HG02678 (cell line): ENCODE data around the gene UBALD2.
"Not testable (repeated sequence)": the region's sequence is repeated elsewhere in the genome, so short reads cannot be mapped to it uniquely, and the experiment has no call there.

ENCODE experiments used
- ATAC-seq: cut with Tn5 transposase; IDR thresholded peaks from one replicate; pipeline ENCODE4 v1.9.1; 2021; ENCODE audit warnings: mild to moderate bottlenecking, moderate library complexity; ENCODE audit not compliant: unreplicated experiment

The UBALD2 gene

DNA sequence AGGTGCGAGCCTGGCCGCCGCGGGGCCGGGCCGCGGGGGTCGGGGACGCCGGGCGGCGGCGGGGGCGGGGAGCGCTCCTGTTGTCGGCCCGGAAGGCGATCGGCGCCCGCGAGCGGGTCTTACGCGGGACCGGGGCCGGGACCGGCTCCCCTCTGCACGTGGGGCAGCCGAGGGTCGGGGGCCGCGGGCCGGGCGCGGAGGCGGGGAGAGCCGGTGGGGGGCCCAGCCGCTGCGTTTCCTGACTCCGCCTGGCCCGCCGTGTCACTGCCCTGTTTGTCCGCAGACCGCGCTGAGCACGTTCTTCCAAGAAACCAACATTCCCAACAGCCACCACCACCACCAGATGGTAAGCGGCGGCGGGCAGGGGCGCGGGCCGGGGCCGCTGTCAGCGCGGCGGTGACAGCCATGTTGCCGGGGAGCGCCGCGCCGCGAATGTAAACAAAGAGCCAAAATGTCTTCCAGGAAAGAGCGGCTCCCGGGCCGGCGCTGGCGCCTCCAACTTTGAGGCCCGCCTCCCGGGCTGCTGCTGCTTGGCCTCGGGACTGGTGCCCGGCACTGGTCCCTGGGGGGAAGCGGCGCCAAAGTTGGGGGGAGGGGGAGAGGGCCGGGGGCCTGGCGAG lies 586 bp downstream of the UBALD2 start:
- no peak for ATAC-seq

DNA sequence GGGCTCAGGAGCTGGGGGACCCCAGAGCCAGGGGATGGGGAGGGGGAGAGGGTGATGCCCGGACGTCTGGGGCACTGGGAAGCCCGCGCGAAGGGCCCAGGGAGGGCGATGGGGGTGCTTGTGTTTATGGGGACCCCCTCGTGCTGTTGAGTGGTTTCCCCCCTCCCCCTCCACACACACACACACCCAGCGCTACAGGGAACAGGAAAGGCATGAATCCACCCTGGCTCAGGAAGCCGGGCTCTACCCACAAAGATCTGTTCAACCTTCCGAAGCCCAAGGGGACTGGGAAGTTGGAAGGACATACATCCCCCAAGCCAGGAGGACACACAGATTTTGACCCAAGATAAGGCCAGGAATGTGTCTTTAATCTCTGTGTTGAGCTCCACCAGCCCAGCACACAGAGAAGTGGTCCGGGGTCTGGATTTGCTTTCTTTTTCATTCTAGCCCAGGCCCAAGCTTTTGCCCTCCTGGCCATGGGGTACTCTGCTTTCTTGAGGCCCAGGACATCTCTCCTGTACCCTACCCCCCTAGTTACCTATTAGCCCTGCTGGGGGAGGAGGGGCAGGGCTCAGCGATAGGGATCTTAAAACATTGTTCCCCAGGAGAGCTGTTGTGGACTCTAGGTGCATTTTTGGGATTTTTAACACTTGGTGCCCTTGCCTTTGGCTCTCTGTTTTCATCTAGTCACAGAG lies 1.2 kb downstream of the UBALD2 start:
- ATAC-seq, result no peak

DNA sequence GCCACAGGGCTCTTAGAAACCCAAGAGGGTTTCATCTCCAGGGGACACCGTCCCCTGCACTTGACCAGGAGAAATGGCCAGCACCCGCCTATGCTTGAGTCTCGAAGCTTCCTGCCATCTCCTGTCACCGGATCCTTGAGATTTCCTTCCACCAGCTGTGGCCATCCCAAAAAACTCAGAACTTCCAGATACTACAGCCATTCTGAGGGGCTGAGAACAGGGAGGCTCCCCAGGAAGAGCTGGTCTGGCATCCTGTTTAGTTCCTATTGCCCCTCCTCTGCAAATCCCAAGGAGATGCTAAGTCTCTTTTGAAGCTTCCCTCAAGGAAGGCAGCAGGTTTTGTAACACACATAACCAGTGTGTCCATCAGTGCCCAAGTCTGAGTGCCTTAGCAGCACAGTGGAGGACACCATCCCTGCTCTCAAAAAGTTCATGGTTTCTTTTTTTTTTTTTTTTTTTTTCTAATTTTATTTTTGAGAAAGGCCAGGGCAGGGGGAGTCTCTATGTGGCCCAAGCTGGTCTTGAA lies 2.0 kb downstream of the UBALD2 start:
- ATAC-seq, result no peak

DNA sequence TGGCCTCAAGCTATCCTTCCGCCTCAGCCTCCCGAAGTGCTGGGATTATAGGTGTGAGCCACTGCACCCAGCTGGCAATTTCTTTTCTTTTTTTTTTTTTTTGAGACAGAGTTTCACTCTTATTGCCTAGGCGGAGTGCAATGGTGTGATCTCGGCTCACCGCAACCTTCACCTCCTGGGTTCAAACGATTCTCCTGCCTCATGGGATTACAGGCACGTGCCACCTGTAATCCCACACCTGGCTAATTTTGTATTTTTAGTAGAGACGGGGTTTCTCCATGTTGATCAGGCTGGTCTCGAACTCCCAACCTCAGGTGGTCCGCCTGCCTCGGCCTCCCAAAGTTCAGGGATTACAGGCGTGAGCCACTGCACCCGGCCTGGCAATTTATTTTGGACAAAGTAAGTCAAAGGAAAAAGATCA lies 2.4 kb downstream of the UBALD2 start:
- ATAC-seq, result not testable (repeated sequence)

DNA sequence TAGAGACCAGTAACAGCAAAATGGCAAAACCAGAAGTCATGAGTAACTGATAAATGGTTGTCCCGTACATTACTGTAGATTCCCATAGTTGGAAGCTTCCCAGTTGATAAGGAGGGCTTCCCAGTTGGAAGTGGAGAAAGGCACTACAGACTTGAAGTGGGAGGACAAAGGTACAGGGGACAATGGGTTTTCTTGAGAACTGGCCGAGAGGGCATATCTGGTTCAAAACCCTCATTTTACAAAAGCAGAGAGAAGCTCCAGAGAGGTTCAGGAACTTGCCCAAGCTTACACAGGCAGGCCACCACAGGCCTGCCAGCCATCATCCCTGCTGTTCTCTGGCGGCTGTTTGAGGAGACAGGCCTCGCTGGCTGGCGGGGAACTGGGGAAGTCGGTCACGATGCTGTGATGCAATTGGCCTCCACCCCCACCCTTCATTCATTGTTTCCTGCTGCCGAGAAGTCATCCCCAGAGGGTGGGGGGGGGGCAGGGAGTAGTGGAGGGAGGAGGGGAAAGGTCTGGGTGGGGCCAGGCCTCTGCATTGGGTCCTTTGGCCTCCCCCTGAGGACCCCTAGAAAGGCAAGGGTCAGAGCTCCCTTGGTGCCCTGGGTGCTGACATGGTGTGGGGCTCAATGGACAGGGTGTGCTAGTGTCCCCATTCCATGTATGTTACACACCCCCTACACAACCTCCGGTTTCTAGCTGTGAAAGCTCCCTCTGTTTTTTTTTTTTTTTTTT lies 3.0 kb downstream of the UBALD2 start:
- no peak for ATAC-seq

DNA sequence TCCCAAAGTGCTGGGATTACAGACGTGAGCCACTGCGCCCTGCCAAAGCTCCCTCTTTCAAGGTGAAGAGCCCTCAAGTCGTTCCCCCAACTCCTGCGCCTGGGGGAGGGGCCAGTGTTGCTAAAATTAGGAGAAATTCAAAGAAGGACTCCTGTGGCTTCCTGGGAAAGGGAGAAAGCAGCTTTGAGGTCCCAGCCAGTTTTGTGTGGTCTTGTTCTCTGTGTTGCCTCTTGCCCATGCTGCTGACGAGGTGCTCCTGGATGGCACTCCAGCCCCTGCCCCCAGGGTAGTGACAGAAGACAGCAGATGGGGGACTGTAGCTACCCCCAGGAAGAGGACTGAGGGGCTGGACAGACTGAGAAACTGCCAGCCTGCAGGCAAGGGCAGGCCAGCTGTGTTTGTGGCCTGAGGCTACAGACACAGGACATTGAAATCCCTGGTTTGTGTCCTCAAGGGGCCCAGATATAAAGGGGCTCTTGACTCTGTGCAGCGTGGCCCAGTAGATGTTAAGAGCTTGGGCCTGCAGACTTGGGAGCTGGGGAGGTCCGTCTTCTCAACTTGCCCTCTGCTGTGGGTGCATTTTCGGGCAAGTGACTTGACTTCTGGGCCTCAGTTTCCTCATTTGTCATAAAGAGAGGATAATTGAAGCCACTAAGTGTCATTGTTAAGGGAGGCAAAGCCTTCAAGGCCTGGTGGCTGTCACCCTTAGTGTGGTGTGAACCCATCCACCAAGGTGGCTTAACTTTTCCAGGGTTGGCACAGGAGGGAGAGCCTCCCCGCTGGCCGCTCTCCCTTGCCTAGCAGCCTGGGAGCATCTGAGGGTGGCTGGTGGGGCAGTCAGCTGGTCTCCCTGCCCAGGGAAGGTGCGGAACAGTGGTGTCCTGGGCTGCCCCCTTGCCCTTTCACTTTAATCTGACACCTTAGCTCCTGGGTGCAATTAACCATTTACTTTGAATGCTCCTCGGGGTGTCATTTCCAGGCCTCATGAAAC lies 4.1 kb downstream of the UBALD2 start:
- no peak for ATAC-seq

DNA sequence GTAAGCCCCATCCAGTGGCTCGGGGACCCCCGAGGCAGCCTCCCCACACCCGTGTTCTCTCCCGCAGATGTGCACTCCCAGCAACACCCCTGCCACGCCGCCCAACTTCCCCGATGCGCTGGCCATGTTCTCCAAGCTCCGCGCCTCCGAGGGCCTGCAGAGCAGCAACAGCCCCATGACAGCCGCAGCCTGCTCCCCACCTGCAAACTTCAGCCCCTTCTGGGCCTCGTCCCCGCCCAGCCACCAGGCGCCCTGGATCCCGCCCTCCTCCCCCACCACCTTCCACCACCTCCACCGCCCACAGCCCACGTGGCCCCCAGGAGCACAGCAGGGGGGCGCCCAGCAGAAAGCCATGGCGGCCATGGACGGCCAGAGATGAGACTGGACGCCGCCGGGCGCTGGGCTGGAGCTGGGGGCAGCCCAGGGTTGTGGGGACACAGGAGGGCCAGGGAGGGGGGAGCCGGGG lies 5.0 kb downstream of the UBALD2 start:
- no peak for ATAC-seq

DNA sequence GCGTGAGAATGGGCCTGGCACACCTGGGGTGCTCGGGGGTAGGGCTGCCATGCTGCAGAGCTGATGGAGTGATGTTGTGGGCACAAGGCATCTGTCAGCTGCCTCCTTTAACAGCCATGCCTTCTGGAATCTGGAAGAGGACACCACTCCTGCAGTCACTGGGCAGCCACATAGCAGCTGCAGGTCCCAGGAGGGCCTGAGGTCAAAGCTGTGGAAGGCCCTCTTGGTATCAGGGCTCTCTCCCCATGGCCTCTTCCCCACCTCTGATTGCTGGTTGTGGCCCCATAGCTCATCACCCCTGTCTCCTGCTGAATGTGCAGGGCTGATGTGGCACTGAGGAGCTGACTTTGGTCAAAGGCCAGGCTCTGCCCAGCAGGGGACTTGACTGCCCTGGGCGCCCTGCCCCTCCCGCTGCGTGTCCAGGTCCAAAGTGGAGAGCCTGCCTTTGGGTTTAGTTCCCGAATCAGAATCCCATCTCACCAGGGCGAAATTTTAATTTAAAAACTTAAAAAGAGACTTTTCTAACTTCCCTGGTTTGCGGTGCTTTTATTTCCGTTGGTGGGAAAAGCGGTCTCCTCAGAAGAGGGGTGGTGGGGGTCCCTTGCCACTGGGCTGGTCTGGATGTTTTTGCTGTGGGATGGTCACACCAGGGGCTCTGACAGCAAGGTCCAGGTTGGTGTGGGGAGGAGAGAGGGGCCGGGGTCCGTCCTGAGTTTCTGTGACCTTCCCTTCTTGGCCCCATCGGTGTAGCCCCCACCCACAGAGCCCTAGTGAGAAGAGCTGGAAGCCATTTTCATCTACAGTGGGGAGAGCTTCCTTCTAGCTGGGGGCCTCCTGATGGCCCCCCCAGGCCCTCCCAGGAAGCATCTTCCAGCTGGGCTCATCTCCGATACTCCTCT lies 5.9 kb downstream of the UBALD2 start:
- ATAC-seq, result no peak

DNA sequence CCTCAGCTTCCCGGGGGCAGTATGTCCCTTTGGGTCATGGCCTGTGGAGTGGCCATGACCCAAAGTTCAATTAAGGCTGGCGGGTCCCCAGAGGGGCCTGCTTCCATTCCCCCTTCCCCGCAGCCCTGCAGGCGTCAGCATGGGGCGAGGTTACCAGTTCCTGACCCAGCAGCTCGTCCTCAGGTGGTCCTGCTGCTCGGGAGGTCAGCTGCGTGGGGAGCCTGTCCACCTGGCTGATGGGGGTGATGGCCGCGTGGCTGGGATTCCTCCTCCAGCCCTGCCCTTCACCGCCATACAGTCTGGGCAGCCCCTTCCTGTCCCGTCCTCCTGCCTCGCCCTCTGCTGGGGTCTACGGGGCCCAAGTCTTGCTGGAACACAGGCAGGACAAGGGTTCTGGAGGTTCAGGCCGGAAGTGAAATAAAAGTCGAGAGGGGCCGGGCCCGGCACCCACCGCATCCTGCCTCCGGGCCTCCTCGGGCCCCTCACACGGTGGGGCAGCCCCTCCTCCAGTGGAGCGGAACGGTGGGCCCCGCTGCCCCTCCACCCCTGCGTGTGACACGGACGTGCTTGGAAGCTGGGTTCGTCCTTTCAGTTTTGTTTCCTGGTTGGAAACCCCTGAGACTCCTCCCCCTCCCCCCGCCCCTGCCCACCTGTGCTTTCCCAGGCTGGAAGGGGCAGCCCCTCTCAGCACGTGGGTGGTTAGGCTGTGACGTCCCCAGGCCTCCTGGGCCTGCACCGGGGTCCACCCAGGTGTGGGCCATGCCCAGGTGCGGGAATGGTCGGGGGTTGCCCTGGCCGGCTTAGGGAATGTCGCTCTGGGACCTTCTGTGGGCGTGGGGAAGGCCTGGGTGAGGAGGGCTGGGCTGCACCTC lies 6.8 kb downstream of the UBALD2 start:
- ATAC-seq, result peak; percentile 55

DNA sequence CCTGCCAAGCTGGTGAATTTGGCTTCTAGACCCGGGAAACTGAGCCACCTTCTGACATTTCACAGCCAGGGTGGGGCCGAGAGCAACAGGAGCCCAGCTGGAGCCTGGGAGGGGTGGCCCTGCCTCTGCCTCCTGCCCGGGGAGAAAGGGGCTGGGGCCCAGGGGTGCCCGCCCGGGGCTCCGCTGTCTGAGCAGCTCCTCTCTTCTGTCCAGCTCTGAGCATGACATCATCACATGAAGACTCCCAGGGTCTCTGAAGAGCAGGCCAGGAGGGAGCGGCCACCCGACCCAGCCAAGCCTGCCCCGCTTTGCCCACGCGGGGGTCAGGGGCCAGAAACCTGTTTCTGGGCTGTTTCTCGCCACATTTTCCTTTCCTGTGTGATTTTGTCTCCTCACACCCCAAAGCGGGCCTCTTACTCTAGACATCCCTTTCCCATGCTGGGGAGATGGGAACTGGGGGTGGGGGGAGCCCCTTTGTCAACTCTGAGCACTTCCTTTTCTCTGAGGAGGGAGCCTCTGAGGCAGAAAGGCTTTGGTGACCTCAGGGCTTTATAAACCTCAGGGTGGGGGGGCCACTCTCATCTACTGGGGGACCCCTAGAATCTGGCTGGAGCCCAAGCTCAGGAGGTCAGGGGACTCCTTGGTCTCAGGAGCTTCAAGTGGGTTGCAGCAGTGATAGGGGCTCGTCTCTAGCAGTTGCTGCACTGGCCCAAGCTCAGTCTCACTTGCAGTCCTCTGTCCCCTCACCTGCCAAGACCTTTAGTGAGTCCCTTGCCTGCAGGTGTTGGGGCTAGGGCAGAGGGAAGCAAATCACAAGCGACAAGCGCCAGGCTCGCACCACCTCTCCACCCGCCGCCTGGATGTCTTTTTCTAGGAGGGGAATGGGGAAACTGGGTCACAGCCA lies 7.6 kb downstream of the UBALD2 start:
- ATAC-seq, result peak; percentile 5

DNA sequence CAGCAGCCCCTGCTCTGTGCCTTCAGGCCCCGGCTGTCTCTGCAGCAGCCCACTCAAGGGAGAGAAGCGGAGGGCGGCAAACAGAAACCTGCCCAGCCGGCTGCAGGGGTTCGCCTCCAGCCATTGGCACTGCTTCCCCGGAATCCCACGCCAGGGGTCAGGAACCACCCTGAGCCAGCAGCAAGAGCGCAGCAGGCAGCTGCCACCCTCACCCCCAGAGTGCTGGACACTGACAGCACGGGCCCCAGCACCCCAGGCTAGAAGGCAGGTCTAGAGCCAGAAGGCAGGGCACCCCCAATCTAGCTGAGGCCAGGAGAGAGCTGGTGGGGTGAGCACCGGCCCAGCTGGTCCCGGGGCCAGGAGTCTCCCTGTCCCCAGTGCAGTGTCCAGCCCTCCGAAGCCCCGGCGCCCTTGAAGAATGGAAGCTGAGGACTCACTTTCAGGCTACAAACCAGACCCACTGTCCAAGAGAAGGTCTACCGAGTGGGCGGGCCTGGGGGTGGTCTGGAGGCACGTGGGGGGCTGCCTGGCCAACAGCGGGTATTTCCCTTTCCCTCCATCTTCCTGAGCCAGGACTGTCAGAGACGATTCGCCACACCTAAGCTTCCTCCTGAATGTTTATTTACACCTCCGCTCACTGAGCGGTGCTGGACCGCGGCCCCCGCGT lies 8.4 kb downstream of the UBALD2 start:
- ATAC-seq, result no peak

DNA sequence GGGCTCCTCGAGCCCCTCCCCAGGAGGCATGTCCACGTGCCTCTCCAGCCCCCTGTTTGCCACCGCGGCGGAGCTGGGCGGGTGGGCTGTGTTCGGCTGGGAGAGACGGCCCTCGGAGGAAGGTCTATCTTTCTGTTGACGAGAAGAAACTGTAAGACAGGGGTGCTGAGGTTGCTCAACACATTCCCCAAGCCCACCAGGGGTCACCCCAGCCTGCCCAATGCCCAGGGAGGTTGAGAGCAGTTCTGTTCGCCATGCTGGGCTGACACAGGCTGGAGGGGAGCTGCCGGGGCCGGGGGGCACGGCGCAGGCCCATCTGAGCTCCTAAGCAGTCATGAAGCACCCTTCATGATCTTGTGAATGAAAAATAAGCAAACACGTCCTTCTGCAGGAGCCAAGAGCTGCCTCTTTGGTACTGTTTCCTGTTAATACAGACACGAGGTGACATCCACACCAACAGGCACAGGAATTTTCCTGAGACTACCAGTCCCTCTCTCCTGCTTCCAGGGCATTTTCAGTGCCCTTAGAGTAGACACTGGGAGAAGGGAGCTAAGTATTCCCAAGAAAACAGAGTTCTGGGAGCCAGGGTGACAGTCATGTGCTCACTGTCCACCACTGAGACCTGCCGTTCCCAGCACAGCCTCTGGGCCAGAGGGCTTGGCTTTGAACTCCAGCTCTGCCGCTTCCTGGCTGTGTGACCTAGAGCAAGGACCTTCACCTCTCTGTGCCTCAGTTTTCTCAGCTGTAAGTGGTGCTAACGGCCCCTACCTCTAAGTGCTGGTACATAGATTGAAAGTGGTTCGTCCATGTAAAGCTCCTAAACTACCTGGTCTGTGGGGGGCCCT lies 9.2 kb downstream of the UBALD2 start:
- no peak for ATAC-seq

DNA sequence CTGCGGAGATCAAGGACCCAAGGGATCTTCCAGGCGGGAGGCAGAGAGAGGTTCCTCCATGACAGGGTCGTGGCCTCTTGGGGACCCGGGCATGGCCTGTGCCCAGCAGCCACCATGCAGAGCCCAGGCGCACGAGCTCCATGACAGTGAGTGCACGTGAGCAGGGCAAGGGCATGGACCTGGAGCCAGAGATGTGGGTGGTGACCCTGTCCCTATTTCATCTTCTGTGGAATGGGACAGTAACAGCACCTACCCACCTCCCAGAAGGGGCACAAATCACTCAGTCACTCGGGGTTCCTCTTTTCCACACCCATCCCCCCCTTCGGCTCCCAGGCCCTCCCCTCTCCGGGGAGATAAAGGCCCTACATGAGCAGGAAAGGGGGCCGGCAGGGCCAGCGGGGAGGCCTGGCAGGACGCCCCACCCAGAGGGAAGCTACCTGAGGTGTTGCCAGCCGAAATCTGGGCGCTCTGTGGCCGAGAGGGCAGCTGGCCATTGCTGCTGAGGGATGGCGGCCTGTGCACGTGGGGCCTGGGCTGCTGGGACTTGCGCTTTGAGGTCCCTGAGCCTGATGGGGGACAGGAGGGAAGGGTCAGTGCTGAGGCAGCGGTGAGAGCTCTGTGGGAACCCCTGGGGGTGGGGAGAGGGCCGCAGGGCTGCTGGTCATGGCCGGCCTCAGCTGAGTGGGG lies 10.4 kb downstream of the UBALD2 start:
- no peak for ATAC-seq

DNA sequence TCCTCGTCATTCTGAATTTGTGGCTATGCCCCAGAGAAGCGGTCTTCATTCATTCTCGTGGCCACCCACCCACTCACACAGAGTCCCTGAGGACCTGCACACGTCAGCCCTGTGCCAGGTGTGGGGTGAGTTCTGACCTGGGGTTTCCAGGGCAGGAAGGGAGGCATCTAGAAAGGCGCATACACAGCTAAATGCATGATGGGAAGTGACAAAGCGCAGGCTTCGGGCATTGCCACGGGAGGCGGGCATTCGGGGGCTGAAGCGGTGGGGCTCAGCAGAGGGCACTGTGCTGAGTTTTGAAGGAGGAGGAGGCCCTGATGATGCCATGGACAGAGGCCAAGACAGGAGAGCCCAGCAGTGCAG lies 10.9 kb downstream of the UBALD2 start:
- no peak for ATAC-seq

DNA sequence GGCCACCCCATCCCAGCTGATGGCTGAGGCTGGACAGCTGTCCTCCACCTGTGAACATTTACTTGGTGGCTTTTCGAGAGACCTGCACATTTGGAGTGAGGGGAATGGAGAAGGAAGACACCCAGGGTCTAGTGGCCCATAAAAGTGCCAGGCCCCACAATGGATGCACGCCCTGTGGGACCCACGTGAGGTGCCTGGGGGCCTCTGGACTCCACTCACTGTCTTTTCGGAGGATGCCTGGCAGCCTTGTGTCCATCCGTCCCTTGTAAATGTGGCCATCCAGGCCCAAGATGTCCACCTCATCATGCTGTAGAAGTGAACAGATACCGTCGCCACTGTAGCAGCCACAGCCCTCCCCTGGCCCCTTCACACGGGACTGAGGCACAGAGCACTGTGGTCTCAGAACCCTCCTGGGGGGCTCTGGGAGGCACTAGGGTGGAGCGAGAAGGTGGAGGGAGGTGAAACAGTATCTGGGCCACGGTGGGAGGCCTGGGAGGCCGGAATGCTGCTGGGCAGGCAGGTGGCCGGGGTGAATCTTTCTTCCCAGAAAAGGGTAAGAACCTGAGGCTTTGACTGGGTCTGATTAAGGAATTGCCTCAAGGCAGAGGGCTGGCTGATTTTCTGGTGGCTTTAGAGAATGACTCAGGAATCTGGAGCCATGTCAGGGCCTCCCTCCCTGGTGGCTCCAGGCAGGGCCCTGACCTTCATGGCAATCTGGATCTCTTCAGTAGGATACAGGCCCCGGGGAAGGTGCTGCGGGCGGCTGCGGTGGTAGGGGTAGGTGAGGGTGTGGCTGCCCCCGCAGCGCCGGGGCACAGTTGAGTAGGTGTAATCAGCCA lies 11.5 kb downstream of the UBALD2 start:
- ATAC-seq, result no peak
